ENCODE measurements around the gene CAMKK2. TPM values are rescaled to one million over a fixed set of nuclear protein-coding genes. Genes with fewer than 3 reads are reported as not detected.

Gene CAMKK2
- total and polyA plus RNA-seq, 9 of the 15 experiments (the other 6 are each of a cell fraction or from before 2014, with no cell fraction given) = 4.3 to 32.0 (median 18.2) TPM

DNA sequence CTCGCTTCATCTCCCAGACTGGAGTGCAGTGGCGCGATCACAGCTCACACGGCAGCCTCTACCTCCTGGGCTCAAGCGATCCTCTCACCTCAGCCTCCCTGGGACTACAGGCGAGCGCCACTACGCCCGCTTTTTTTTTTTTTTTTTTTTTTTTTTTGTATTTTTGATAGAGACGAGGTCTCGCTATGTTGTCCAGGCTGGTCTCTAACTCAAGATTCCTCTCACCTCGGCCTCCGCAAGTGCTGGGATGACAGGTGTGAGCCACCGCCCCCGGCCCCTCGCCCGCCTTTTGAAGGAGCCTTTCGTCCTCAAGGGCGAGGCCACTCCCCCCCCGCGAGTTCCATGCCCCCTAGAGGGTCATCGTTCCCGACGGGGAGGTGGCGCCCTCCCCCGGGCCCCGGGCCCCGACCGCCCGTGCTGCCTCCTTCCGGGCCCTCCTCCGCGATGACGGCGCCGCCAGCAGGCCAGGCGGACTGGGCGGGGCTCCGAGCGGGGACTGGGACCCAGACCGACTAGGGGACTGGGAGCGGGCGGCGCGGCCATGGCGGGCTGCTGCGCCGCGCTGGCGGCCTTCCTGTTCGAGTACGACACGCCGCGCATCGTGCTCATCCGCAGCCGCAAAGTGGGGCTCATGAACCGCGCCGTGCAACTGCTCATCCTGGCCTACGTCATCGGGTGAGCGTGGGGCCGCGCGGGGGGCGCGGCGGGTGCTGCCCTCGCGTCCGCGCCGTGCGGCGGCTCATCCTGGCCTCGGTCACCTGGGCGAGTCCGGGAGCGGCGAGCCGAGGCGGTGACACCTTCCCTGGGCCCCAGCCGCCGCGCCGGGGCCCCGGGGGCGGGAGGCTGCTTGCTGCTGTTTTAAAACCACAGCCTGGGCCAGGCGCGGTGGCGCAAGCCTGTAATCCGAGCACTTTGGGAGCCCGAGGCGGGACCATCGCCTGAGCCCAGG is 86.6 kb downstream of the CAMKK2 start, which contains the start of gene P2RX4 (continued):
- TF ChIP-seq ATF7 (IDR thresholded peaks at IDR 0.05) = peak; percentile 92
- 0 out of 4 replicates have a peak, but pooled peaks of 1 of the 2 experiments have one; percentile 22 for TF ChIP-seq RCOR1 (IDR thresholded peaks at IDR 0.05; ENCODE audit: borderline replicate concordance in 1 of 2, low read depth in 2 of 2, low read length in 2 of 2)
- TF ChIP-seq SMARCE1 (IDR thresholded peaks at IDR 0.05) = peak; percentile 26; the same call in 1 of the 2 replicates
- peak; percentile 83 for TF ChIP-seq GATAD2B (IDR thresholded peaks at IDR 0.05; ENCODE audit: borderline replicate concordance)
- TF ChIP-seq RBM25 (IDR thresholded peaks at IDR 0.05; ENCODE audit: low read depth, low read length, severe bottlenecking) = peak; percentile 32
- peak; percentile 78 for TF ChIP-seq GMEB1 (CRISPR knock-in tag; IDR thresholded peaks at IDR 0.05)
- TF ChIP-seq, protein P1, sequence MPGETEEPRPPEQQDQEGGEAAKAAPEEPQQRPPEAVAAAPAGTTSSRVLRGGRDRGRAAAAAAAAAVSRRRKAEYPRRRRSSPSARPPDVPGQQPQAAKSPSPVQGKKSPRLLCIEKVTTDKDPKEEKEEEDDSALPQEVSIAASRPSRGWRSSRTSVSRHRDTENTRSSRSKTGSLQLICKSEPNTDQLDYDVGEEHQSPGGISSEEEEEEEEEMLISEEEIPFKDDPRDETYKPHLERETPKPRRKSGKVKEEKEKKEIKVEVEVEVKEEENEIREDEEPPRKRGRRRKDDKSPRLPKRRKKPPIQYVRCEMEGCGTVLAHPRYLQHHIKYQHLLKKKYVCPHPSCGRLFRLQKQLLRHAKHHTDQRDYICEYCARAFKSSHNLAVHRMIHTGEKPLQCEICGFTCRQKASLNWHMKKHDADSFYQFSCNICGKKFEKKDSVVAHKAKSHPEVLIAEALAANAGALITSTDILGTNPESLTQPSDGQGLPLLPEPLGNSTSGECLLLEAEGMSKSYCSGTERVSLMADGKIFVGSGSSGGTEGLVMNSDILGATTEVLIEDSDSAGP (CRISPR knock-in tag; IDR thresholded peaks at IDR 0.05) = no peak
- peak; percentile 97 for TF ChIP-seq ZBTB7A (IDR thresholded peaks at IDR 0.05; ENCODE audit: borderline replicate concordance, control insufficient read depth, low read depth, low read length)
- no peak for TF ChIP-seq SNAPC5 (CRISPR knock-in tag; IDR thresholded peaks at IDR 0.05)
- TF ChIP-seq ETV6 (IDR thresholded peaks at IDR 0.05; ENCODE audit: borderline replicate concordance in 1 of 2, low read depth in 2 of 2, low read length in 1 of 2) = 0 out of 4 replicates have a peak, but pooled peaks of 1 of the 2 experiments have one; percentile 53
- no peak for TF ChIP-seq ETV6 (CRISPR knock-in tag; IDR thresholded peaks at IDR 0.05; ENCODE audit: borderline replicate concordance)
- no peak for TF ChIP-seq TSC22D4 (tag; IDR thresholded peaks at IDR 0.05)
- TF ChIP-seq SETDB1 (IDR thresholded peaks at IDR 0.05; ENCODE audit: low read length) = no peak
- TF ChIP-seq, protein P2, sequence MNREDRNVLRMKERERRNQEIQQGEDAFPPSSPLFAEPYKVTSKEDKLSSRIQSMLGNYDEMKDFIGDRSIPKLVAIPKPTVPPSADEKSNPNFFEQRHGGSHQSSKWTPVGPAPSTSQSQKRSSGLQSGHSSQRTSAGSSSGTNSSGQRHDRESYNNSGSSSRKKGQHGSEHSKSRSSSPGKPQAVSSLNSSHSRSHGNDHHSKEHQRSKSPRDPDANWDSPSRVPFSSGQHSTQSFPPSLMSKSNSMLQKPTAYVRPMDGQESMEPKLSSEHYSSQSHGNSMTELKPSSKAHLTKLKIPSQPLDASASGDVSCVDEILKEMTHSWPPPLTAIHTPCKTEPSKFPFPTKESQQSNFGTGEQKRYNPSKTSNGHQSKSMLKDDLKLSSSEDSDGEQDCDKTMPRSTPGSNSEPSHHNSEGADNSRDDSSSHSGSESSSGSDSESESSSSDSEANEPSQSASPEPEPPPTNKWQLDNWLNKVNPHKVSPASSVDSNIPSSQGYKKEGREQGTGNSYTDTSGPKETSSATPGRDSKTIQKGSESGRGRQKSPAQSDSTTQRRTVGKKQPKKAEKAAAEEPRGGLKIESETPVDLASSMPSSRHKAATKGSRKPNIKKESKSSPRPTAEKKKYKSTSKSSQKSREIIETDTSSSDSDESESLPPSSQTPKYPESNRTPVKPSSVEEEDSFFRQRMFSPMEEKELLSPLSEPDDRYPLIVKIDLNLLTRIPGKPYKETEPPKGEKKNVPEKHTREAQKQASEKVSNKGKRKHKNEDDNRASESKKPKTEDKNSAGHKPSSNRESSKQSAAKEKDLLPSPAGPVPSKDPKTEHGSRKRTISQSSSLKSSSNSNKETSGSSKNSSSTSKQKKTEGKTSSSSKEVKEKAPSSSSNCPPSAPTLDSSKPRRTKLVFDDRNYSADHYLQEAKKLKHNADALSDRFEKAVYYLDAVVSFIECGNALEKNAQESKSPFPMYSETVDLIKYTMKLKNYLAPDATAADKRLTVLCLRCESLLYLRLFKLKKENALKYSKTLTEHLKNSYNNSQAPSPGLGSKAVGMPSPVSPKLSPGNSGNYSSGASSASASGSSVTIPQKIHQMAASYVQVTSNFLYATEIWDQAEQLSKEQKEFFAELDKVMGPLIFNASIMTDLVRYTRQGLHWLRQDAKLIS (CRISPR knock-in tag; IDR thresholded peaks at IDR 0.05) = 0 out of 2 replicates have a peak, but pooled peaks have one; percentile 36
- 0 out of 2 replicates have a peak, but pooled peaks have one; percentile 85 for TF ChIP-seq ZNF282 (CRISPR knock-in tag; IDR thresholded peaks at IDR 0.05)

All from K562 (cell line).